Osteocyte (in vitro differentiated cells): Measurements from ENCODE around the gene CMTM4. TPM values are rescaled to one million over a fixed set of nuclear protein-coding genes. Genes with fewer than 3 reads are reported as not detected.
A peak's percentile ranks its signal among the peaks of the same experiment; 100 is the strongest.

Experiments
- DNase-seq: peaks from one replicate; pipeline ENCODE4 v3.0.0; 2021; ENCODE audit warnings: mixed read lengths; ENCODE audit not compliant: unreplicated experiment; ENCODE audit errors: extremely low spot score
- H3K27ac Mint-ChIP-seq: one replicate; pipeline ENCODE4 v1.8.0; 2021; ENCODE audit warnings: mild to moderate bottlenecking, mixed read lengths; ENCODE audit not compliant: unreplicated experiment
- H3K27me3 Mint-ChIP-seq: one replicate; pipeline ENCODE4 v1.8.0; 2021; ENCODE audit warnings: mixed read lengths; ENCODE audit not compliant: unreplicated experiment
- H3K36me3 Mint-ChIP-seq: one replicate; pipeline ENCODE4 v1.8.0; 2021; ENCODE audit warnings: mixed read lengths; ENCODE audit not compliant: unreplicated experiment
- H3K4me1 Mint-ChIP-seq: one replicate; pipeline ENCODE4 v1.8.0; 2021; ENCODE audit warnings: mixed read lengths; ENCODE audit not compliant: unreplicated experiment
- H3K4me3 Mint-ChIP-seq: one replicate; pipeline ENCODE4 v1.8.0; 2021; ENCODE audit warnings: mild to moderate bottlenecking, moderate library complexity, mixed read lengths; ENCODE audit not compliant: unreplicated experiment
- H3K9me3 Mint-ChIP-seq: one replicate; pipeline ENCODE4 v1.8.0; 2021; ENCODE audit warnings: mixed read lengths; ENCODE audit not compliant: unreplicated experiment
- total RNA-seq: library from RNA; stranded (reverse); gene quantifications from 2 replicates; pipeline ENCODE4 v1.2.1, GENCODE V29; 2021
- TF ChIP-seq, protein P1 (sequence below): fragments of 200-600 bp; sonication (generic); IDR thresholded peaks from 2 replicates; pipeline ENCODE4 v1.5.0; 2021; ENCODE audit warnings: antibody characterized with exemption, mild to moderate bottlenecking, moderate library complexity

The CMTM4 gene
- total RNA-seq, 1 donor from 2014 or later: 24.4 TPM

- no peak overlapping the region for H3K4me3 Mint-ChIP-seq
- no peak overlapping the region for H3K27ac Mint-ChIP-seq
- no peaks in the 10 kb centered on the region for H3K9me3 Mint-ChIP-seq
- no peaks in the 10 kb centered on the region for H3K36me3 Mint-ChIP-seq
- TF ChIP-seq, protein P1, sequence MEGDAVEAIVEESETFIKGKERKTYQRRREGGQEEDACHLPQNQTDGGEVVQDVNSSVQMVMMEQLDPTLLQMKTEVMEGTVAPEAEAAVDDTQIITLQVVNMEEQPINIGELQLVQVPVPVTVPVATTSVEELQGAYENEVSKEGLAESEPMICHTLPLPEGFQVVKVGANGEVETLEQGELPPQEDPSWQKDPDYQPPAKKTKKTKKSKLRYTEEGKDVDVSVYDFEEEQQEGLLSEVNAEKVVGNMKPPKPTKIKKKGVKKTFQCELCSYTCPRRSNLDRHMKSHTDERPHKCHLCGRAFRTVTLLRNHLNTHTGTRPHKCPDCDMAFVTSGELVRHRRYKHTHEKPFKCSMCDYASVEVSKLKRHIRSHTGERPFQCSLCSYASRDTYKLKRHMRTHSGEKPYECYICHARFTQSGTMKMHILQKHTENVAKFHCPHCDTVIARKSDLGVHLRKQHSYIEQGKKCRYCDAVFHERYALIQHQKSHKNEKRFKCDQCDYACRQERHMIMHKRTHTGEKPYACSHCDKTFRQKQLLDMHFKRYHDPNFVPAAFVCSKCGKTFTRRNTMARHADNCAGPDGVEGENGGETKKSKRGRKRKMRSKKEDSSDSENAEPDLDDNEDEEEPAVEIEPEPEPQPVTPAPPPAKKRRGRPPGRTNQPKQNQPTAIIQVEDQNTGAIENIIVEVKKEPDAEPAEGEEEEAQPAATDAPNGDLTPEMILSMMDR: no peak
- peaks cover 3% of the 10 kb centered on the region for H3K27me3 Mint-ChIP-seq
- DNase-seq: no peak
- peaks cover 12% of the 10 kb centered on the region for H3K4me1 Mint-ChIP-seq
Observed at GRCh38 chr16:66699898-66700297, 3.4 kb upstream of the CMTM4 start.

DNA sequence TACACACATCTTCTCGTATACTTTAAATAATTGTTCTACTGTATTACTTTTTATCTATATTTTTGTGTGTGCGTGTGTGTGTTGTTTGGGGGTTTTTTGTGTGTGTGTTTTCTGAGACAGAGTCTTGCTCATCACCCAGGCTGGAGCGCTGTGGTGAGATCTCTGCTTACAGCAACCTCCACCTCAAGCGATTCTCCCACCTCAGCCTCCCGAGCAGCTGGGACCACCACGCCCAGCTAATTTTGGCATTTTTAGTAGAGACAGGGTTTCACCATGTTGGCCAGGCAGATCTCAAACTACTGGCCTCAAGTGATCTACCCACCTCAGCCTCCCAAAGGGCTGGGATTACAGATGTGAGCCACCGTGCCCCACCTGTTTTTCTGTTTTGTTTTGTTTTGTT, 1.5 kb upstream of the CMTM4 start:
- H3K36me3 Mint-ChIP-seq: no peaks in the 10 kb centered on the region
- peak overlapping the region; percentile 14 for H3K4me3 Mint-ChIP-seq
- H3K27me3 Mint-ChIP-seq: no peaks in the 10 kb centered on the region
- H3K4me1 Mint-ChIP-seq: peaks cover 15% of the 10 kb centered on the region
- no peak overlapping the region for H3K27ac Mint-ChIP-seq
- DNase-seq: no peak
- H3K9me3 Mint-ChIP-seq: no peaks in the 10 kb centered on the region
- TF ChIP-seq, protein P1: no peak

DNA sequence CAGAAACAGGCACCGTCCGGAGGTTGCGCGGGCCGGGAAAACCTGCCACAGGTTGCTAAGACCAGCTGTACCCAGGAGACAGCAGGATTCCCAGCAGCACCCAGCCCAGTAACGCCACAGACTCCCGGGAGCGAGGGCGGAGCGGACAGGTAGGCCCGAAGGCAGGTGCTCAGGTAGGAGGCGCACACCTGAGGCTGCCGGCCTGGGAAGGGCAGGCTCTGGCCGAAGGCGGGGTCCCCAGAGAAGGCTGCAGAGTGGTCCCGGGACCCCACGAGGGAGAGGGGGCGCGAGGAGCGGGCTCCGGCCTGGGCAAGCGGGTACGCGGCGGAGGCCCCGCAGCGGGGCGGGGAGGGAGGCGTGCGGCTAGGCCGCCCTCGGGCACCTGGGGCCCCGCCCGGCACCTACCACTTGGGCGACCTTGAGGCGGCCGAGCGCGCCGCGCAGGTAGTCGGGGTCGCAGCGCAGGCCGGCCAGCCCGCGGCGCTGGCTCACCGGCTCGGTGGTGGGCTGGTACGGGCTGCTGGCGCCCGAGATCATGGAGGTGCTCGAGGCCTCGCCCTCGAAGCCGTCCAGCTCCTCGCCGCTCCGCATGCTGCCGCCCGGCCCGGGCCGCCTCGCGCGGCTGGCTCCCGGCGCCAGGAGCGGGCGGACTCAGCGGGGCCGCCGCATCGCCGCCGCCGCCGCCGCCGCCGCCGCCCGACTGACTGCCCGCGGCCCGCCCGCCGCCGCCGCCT, 441 bp downstream of the CMTM4 start:
- H3K4me1 Mint-ChIP-seq: peaks cover 15% of the 10 kb centered on the region
- H3K36me3 Mint-ChIP-seq: no peaks in the 10 kb centered on the region
- no peaks in the 10 kb centered on the region for H3K9me3 Mint-ChIP-seq
- no peaks in the 10 kb centered on the region for H3K27me3 Mint-ChIP-seq
- no peak overlapping the region for H3K27ac Mint-ChIP-seq
- TF ChIP-seq, protein P1: no peak
- H3K4me3 Mint-ChIP-seq: peak overlapping the region; percentile 77
- DNase-seq: no peak

DNA sequence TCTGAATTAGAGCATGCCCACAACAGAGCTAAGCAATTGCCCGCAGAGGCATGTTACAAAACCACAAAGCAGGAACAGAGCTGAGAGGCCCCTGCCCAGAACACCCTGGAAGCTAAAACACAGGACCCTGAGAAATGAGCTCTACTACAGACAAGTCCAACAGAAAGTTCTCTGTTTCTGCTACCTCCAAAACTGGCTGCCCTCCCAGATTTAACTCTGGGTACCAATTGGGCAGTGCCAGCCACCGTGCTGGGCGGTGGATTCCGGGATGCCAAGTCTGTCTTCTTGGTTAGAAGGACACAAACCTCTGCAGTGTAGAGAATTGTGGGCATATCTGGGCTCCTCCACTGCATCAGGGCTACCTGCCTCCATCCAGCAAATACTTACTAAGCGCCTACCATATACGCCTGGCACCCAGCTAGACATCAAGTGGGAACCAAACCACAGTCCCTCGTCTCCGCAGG, 1.0 kb downstream of the CMTM4 start:
- H3K27me3 Mint-ChIP-seq: no peaks in the 10 kb centered on the region
- TF ChIP-seq, protein P1: no peak
- peaks cover 18% of the 10 kb centered on the region for H3K4me1 Mint-ChIP-seq
- H3K4me3 Mint-ChIP-seq: peak overlapping the region; percentile 77
- H3K36me3 Mint-ChIP-seq: no peaks in the 10 kb centered on the region
- H3K9me3 Mint-ChIP-seq: no peaks in the 10 kb centered on the region
- no peak for DNase-seq
- no peak overlapping the region for H3K27ac Mint-ChIP-seq

- peaks cover 21% of the 10 kb centered on the region for H3K4me1 Mint-ChIP-seq
- TF ChIP-seq, protein P1: no peak
- no peak overlapping the region for H3K4me3 Mint-ChIP-seq
- DNase-seq: no peak
- H3K36me3 Mint-ChIP-seq: no peaks in the 10 kb centered on the region
- H3K27ac Mint-ChIP-seq: no peak overlapping the region
- H3K9me3 Mint-ChIP-seq: no peaks in the 10 kb centered on the region
- no peaks in the 10 kb centered on the region for H3K27me3 Mint-ChIP-seq
Observed at GRCh38 chr16:66693149-66693548, 3.4 kb downstream of the CMTM4 start.
